Cortex of kidney (tissue), 1 donor: ENCODE data around the gene GPAT2.
"Not testable (repeated sequence)": the region's sequence is repeated elsewhere in the genome, so short reads cannot be mapped to it uniquely, and the experiment has no call there.

ENCODE experiments used
- DNase-seq: peaks from one replicate; lab custom pipeline; 2025; lab: John Stamatoyannopoulos, UW

The GPAT2 gene

GRCh38 chr2:96023701-96024100 is 11.0 kb downstream of the GPAT2 start:
- DNase-seq = not testable (repeated sequence)

GRCh38 chr2:96022701-96023447 is 11.8 kb downstream of the GPAT2 start:
- DNase-seq = not testable (repeated sequence)

GRCh38 chr2:96022126-96022525 is 12.6 kb downstream of the GPAT2 start:
- DNase-seq = not testable (repeated sequence)

DNA sequence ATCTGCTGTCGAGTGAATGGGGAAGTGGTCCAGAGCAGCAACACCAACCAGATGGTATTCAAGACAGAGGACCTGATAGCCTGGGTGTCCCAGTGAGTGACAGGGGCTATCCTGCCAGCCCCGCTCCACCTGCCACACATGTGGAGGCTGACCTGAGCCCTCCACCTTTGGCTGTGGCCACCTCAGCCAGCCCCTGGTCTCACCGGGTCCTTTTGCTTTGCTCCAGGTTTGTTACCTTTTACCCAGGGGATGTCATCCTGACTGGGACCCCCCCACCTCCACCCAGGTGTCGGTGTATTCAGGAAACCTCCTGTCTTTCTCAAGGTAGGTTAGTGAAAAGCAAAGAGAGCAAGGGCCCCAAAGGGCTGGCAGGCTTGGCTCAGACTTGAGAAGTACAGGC is 13.6 kb downstream of the GPAT2 start:
- DNase-seq = not testable (repeated sequence)

DNA sequence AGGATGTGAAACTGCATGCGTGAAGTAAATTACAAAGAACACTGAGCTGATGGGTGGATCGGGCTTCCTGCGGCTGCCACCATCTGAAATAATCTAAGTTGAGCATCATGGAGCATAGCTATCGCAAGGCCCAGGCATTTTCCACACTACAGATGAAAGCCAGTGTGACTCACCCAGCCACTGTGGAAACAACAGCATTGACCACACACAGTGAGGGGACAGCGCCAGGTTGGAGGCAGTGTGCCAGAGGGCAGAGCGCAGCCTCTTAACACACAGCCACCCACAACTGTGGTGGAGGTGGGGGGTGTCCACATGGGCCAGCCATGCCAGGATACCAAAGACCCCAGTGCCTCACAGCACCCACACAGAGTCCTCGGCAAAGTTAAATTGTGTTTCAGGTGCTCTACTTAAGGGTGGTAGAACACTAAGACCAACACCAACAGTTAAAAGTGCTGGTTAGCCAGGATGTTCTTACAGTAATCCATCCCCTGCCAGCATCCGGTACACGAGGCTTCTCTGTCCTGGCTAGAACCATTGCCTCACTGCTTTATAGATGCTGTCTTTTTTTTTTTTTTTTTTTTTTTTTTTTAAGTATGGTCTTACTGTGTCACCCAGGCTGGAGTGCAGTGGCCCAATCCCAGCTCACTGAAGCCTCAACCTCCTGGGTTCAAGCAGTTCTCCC is 14.7 kb downstream of the GPAT2 start:
- not testable (repeated sequence) for DNase-seq

DNA sequence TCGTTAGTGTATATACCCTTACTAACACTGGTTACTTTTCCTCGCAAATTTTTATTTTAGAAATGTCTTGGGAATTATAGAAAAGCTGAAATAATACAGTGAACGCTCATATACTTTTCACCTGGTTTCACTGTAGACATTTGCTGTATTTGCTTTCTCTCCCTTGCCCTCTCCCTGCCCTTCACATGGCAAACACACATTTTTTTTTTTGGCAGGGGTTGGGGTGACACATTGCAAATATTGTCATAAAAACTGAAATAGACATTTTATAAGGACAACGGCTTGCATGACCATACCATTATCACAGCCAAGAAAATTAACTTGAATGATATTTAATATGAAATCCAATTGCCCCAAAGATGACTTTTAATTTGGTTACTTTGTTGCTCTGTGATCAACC is 18.4 kb downstream of the GPAT2 start:
- DNase-seq = not testable (repeated sequence)

GRCh38 chr2:96012792-96013264 is 21.9 kb downstream of the GPAT2 start:
- not testable (repeated sequence) for DNase-seq

DNA sequence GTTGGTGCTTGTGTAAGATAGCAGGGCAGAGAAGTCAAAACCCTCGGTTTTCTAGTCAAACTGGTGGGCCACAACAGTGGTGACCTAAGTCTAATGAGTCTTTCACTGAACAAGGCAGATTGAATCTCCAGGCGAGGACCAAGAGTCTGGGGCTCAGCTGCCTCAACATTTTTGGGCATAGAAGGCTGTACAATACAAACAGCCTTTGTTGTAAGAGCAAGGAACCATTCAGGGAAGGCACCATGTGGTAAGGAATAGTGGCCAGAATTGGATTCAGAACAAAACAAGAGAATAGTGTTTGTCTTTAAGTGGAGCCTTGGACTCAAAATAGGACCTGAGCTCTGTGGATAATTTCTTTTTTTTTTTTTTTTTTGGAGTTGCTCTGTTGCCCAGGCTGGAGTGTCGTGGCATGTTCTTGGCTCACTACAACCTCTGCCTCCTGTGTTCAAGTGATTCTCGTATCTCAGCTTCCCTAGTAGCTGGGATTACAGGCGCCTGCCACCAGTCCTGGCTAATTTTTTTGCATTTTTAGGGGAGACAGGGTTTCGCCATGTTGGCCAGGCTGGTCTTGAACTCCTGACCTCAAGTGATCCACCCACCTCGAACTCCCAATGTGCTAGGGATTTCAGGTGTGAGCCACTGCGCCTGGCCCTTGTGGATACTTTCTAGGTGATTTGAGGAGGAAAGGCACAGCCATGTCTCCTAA is 22.5 kb downstream of the GPAT2 start:
- DNase-seq = not testable (repeated sequence)

DNA sequence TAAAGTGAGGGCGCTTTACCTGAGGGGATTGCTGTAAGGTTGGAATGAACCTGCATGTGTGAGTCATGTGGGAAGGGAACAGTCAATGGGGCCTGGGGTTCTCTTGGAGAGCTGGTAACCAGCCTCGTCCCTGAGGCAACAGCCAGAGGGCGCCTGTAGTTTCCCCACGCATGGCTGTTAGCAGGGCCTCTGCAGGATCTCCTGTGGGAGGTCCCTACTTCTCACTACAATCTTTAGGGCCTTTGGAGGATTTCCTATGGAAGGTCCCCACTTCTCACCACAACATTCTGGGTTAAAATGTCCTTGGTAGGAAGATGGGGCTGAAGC is 23.6 kb downstream of the GPAT2 start:
- DNase-seq = not testable (repeated sequence)

- not testable (repeated sequence) for DNase-seq
These were observed 24.2 kb downstream of the GPAT2 start for GRCh38 chr2:96010320-96011128.

DNA sequence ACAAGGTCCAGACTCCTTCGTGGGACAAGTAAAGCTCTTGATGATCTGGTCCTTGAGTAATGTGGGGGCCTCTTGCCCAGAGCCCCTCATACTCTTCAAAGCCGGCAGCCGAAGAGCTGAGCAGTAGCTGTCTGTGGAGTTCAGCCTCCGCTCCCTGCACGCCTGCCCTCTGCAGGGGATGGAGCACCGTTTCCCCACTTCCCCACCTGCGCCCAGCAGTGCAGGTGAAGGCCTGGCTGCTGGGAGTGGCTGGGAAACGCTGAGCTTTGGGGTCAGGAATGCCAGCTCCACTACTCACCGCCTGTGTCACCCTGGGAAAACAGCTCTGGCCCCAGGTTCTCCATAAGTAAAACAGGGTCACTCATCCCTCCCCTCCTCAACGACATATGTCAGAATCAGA is 24.9 kb downstream of the GPAT2 start:
- not testable (repeated sequence) for DNase-seq

DNA sequence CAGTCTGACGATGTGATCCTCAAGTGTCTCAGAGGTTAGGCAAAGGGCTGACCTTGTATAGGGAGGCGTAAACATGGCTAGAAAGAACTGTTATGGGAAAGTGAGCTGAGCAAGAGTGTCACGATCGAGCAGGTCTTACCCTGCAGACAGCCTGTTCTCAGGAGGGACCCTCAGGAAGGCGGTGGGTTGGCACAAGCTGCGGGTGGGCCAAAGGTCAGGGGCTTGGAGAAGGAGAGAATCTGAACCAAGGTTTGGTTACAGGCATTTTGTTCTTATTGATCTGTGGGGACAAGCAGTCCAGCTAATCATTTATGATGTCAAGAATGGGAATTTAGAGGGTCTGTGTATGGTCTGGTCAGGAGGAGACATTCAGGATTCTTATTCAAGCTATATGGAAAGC is 26.7 kb downstream of the GPAT2 start:
- DNase-seq = not testable (repeated sequence)

DNA sequence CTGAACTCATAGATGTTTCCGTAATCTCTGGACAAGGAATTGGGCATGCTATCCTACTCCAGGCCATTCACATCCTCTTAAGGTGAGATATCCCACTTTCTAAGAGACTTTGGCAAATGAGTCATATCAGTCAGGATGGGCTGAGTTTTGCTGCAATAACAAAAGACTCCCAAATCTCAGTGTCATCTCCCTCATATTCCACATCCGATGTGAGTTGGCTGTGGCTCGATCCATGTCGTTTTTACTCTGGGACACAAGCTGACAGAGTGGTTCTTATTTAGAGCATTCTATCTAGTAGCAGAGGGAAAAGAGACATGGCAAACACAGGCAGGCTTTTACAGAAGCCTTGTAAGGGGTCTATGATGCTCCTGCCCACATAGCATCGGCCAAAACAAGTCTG is 28.5 kb downstream of the GPAT2 start:
- DNase-seq = not testable (repeated sequence)

DNA sequence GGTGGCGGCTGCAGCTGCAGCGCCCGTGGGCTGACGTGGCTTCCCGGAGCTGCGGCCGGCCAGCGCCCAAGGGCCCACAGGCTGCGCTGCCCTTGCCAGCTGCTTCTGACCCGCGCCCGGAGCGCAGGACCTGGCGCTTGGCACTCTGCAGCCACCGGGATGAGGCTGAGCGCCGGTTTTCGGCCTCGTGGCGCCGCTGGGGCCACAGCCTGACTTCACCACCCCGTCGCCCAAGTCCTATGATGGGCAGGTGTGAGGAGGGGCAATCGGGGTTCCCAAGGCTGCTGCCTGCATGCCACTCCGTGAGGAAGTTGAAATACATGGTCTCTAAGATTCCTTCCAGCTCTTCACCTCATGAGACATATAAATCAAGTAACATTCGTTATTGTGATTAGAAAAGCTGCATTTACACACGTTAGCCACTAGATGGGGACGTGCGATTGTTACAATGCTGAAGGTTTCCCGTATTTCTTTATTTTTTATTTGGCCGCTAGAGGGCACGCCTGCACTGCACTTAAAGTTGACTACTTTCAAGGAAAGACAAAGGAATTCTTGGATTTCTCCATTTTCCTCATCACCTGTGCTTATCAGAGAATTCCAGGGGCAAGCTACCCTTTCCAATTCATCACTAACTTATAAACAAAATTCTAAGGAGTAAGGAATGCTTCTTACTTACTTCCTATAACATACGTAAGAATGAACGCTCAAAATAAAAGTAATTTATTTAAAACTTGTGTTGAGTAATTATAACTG is 42.0 kb downstream of the GPAT2 start:
- not testable (repeated sequence) for DNase-seq

DNA sequence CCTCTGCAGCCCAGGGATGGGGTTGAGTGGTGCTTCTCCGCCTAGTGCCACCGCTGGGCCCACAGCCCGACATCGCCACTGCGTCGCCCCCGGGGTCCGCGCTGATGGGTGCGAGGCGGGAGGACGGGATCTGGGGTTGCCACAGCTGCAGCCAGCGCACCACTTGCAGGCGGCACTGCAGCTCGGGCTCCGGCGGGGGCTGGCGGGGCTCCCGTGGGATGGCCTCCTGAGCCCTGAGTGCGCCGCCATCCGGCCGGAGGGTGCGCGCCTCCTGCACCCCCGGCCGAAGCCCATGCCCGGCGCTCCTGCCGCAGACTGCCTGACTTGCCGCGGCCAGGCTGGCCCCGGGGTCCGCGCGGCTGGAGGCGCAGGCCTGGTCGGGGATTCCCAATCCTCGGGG is 42.6 kb downstream of the GPAT2 start:
- not testable (repeated sequence) for DNase-seq

DNA sequence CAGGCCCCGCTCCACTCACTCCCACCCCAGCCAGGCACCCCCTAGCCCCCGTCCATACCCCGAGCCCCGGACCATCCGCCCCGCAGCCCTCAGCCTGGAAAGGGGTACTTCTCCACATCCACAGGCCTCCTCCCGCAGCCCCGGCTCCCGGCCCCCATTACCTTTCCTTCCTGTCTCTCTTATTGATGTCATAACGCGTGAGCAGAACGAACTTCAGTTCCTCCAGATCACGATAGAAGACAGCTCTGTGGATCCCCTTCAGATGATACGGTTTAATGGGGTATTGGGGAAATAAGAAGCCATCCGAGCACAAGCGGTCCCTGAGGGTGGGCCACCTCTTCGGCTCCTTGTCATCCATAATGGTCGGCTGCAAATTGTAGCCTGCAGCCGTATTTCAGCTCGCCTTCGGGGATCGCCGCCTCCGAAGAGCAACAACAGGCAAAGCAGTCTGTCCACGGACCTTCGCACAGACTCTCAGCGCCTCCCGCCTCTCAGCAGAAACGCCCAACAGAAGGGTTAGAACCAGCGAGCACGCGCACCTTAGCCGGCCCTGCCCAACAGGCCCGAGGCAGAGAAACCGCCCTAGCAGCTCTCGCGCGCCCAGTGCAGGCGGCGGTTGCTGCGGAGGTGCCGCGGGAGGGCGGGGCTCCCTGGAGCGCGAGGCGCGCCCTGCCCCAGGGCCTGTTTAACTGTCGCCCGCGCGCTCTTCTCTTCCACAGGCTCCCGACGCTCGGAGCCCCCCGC is 43.2 kb downstream of the GPAT2 start, which contains the start of gene ANKRD36C:
TSS of gene ANKRD36C (minus strand) at position 474 of the 744 bp plus-strand sequence. CDS start at position 358, 116 bp downstream.
- not testable (repeated sequence) for DNase-seq

DNA sequence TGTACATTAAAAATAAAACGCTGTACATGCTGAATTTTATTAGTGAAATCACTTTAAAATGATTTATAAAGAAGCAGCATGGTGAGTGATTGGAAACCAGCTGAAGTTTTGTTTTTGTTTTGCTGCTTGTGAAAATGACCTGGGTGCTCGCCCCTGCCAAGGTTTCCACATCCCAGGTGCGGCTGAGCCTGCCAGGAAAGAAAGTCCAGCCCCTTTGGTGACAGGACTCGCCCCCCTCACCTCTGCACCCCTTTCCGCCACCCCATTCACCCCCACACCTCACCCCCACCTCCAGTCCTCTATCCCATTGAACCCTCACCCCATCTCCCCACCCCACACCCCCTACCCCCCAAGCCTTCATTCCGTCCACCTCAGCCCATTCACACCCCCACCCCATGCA is 43.8 kb downstream of the GPAT2 start:
- DNase-seq = not testable (repeated sequence)
